ENCODE measurements around the gene FOXB1. TPM values are rescaled to one million over a fixed set of nuclear protein-coding genes. Genes with fewer than 3 reads are reported as not detected.

FOXB1 gene
- total RNA-seq, 2 donors from 2014 or later: not detected

GRCh38 chr15:60005352-60006202 is 1.5 kb downstream of the FOXB1 start:
- peak overlapping the region; percentile 72 for H3K4me3 ChIP-seq
- no peak overlapping the region for H3K27ac ChIP-seq
- H3K36me3 ChIP-seq: no peaks in the 10 kb centered on the region
- DNase-seq (ENCODE audit: low spot score) (no peak), ATAC-seq (ENCODE audit: insufficient number of reproducible peaks, low FRiP score, low read depth) (no peak)
- TF ChIP-seq, protein P1, sequence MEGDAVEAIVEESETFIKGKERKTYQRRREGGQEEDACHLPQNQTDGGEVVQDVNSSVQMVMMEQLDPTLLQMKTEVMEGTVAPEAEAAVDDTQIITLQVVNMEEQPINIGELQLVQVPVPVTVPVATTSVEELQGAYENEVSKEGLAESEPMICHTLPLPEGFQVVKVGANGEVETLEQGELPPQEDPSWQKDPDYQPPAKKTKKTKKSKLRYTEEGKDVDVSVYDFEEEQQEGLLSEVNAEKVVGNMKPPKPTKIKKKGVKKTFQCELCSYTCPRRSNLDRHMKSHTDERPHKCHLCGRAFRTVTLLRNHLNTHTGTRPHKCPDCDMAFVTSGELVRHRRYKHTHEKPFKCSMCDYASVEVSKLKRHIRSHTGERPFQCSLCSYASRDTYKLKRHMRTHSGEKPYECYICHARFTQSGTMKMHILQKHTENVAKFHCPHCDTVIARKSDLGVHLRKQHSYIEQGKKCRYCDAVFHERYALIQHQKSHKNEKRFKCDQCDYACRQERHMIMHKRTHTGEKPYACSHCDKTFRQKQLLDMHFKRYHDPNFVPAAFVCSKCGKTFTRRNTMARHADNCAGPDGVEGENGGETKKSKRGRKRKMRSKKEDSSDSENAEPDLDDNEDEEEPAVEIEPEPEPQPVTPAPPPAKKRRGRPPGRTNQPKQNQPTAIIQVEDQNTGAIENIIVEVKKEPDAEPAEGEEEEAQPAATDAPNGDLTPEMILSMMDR (IDR thresholded peaks at IDR 0.05): no peak
- H3K4me1 ChIP-seq (ENCODE audit: control insufficient read depth in 1 of 2, low read depth in 2 of 2): peaks cover 17 to 33% of the 10 kb centered on the region in 2 donors
- peaks cover 34% of the 10 kb centered on the region for H3K27me3 ChIP-seq (replicated peaks; ENCODE audit: insufficient read depth)
- no peaks in the 10 kb centered on the region for H3K9me3 ChIP-seq

GRCh38 chr15:60006203-60006862 is 2.2 kb downstream of the FOXB1 start:
- Histone ChIP-seq H3K36me3 (no peaks in the 10 kb centered on the region), H3K9me3 (no peaks in the 10 kb centered on the region), H3K27me3 (replicated peaks; ENCODE audit: insufficient read depth) (peaks cover 29% of the 10 kb centered on the region), H3K27ac (no peak overlapping the region), H3K4me1 (ENCODE audit: control insufficient read depth in 1 of 2, low read depth in 2 of 2) (peaks cover 17 to 33% of the 10 kb centered on the region in 2 donors), H3K4me3 (peak overlapping the region; percentile 72)
- DNase-seq (ENCODE audit: low spot score) (no peak), ATAC-seq (ENCODE audit: insufficient number of reproducible peaks, low FRiP score, low read depth) (no peak)
- TF ChIP-seq, protein P1 (IDR thresholded peaks at IDR 0.05): no peak

DNA sequence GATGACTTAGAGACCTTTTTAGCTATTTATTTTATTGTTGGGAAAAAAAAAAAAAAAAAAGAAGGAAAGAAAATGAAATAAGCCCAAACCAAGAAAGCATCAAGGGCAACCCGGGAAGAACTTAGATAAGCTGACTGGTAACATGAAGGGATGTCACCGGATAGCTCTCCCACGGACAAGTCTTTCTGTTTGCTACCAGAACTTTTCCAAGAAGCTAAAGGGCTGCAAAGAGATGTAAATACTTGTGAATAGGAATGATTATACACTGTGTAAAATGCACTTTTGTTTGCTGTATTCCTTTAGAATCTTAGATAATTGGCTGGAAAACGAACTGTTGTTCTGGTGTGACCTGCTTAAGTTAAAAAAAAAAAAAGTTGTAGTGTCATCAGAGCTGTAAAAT is 2.8 kb downstream of the FOXB1 start:
- H3K36me3 ChIP-seq: no peaks in the 10 kb centered on the region
- DNase-seq (ENCODE audit: low spot score) (no peak), ATAC-seq (ENCODE audit: insufficient number of reproducible peaks, low FRiP score, low read depth) (no peak)
- H3K4me1 ChIP-seq (ENCODE audit: control insufficient read depth in 1 of 2, low read depth in 2 of 2): peaks cover 17 to 33% of the 10 kb centered on the region in 2 donors
- H3K9me3 ChIP-seq: no peaks in the 10 kb centered on the region
- H3K27me3 ChIP-seq (replicated peaks; ENCODE audit: insufficient read depth): peaks cover 29% of the 10 kb centered on the region
- H3K4me3 ChIP-seq: peak overlapping the region; percentile 72
- no peak overlapping the region for H3K27ac ChIP-seq
- TF ChIP-seq, protein P1 (IDR thresholded peaks at IDR 0.05): no peak

- TF ChIP-seq, protein P1 (IDR thresholded peaks at IDR 0.05): no peak
- no peaks in the 10 kb centered on the region for H3K36me3 ChIP-seq
- no peak overlapping the region for H3K4me3 ChIP-seq
- no peak for ATAC-seq (ENCODE audit: insufficient number of reproducible peaks, low FRiP score, low read depth)
- H3K27me3 ChIP-seq (replicated peaks; ENCODE audit: insufficient read depth): peaks cover 14% of the 10 kb centered on the region
- H3K9me3 ChIP-seq: no peaks in the 10 kb centered on the region
- no peak overlapping the region for H3K27ac ChIP-seq
- DNase-seq (ENCODE audit: low spot score): no peak
- H3K4me1 ChIP-seq (ENCODE audit: control insufficient read depth in 1 of 2, low read depth in 2 of 2): peaks cover 15 to 23% of the 10 kb centered on the region in 2 donors
Measured at GRCh38 chr15:60009124-60009960, 5.2 kb downstream of the FOXB1 start.

Measured in thoracic aorta (tissue), 2 donors.